Osteocyte (in vitro differentiated cells): ENCODE results near the gene MYOF. TPM values are rescaled to one million over a fixed set of nuclear protein-coding genes. Genes with fewer than 3 reads are reported as not detected.

Experiments used
- DNase-seq: peaks from one replicate; pipeline ENCODE4 v3.0.0; 2021; ENCODE audit warnings: mixed read lengths; ENCODE audit not compliant: unreplicated experiment; ENCODE audit errors: extremely low spot score
- H3K27ac Mint-ChIP-seq: one replicate; pipeline ENCODE4 v1.8.0; 2021; ENCODE audit warnings: mild to moderate bottlenecking, mixed read lengths; ENCODE audit not compliant: unreplicated experiment
- H3K27me3 Mint-ChIP-seq: one replicate; pipeline ENCODE4 v1.8.0; 2021; ENCODE audit warnings: mixed read lengths; ENCODE audit not compliant: unreplicated experiment
- H3K36me3 Mint-ChIP-seq: one replicate; pipeline ENCODE4 v1.8.0; 2021; ENCODE audit warnings: mixed read lengths; ENCODE audit not compliant: unreplicated experiment
- H3K4me1 Mint-ChIP-seq: one replicate; pipeline ENCODE4 v1.8.0; 2021; ENCODE audit warnings: mixed read lengths; ENCODE audit not compliant: unreplicated experiment
- H3K4me3 Mint-ChIP-seq: one replicate; pipeline ENCODE4 v1.8.0; 2021; ENCODE audit warnings: mild to moderate bottlenecking, moderate library complexity, mixed read lengths; ENCODE audit not compliant: unreplicated experiment
- H3K9me3 Mint-ChIP-seq: one replicate; pipeline ENCODE4 v1.8.0; 2021; ENCODE audit warnings: mixed read lengths; ENCODE audit not compliant: unreplicated experiment
- total RNA-seq: library from RNA; stranded (reverse); gene quantifications from 2 replicates; pipeline ENCODE4 v1.2.1, GENCODE V29; 2021
- TF ChIP-seq, protein P1 (sequence below): fragments of 200-600 bp; sonication (generic); IDR thresholded peaks from 2 replicates; pipeline ENCODE4 v1.5.0; 2021; ENCODE audit warnings: antibody characterized with exemption, mild to moderate bottlenecking, moderate library complexity

Gene MYOF
- total RNA-seq, 1 donor from 2014 or later, result 470 TPM

DNA sequence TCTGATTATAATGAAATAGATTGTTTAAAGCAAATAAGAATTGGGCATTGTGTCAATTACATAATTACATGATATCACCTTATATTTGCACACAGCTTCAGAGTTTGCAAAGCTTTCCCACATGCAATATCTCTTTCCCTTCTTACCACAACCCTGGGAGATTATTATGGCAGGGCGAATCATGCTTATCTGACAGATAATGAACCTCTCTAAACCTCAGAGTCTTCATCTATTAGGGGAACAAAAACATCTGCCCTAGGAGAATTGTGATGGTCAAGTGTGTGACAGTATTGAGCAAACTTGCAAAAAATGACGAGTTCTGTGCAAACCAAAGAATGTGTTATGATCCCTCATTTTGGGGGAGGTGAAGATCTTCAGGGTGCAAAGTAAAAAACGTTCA is 90.0 kb downstream of the MYOF start:
- Mint-ChIP-seq H3K27ac (no peak overlapping the region), H3K4me1 (peaks cover 50% of the 10 kb centered on the region), H3K4me3 (no peak overlapping the region), H3K36me3 (peaks cover 70% of the 10 kb centered on the region), H3K27me3 (no peaks in the 10 kb centered on the region), H3K9me3 (no peaks in the 10 kb centered on the region)
- DNase-seq, result no peak
- TF ChIP-seq, protein P1, sequence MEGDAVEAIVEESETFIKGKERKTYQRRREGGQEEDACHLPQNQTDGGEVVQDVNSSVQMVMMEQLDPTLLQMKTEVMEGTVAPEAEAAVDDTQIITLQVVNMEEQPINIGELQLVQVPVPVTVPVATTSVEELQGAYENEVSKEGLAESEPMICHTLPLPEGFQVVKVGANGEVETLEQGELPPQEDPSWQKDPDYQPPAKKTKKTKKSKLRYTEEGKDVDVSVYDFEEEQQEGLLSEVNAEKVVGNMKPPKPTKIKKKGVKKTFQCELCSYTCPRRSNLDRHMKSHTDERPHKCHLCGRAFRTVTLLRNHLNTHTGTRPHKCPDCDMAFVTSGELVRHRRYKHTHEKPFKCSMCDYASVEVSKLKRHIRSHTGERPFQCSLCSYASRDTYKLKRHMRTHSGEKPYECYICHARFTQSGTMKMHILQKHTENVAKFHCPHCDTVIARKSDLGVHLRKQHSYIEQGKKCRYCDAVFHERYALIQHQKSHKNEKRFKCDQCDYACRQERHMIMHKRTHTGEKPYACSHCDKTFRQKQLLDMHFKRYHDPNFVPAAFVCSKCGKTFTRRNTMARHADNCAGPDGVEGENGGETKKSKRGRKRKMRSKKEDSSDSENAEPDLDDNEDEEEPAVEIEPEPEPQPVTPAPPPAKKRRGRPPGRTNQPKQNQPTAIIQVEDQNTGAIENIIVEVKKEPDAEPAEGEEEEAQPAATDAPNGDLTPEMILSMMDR, result no peak

GRCh38 chr10:93390306-93391090 is 91.6 kb downstream of the MYOF start:
- Mint-ChIP-seq H3K9me3 (no peaks in the 10 kb centered on the region), H3K36me3 (peaks cover 76% of the 10 kb centered on the region), H3K27me3 (no peaks in the 10 kb centered on the region), H3K4me1 (peaks cover 54% of the 10 kb centered on the region), H3K4me3 (no peak overlapping the region), H3K27ac (peak overlapping the region; percentile 76)
- TF ChIP-seq, protein P1, result no peak
- no peak for DNase-seq

DNA sequence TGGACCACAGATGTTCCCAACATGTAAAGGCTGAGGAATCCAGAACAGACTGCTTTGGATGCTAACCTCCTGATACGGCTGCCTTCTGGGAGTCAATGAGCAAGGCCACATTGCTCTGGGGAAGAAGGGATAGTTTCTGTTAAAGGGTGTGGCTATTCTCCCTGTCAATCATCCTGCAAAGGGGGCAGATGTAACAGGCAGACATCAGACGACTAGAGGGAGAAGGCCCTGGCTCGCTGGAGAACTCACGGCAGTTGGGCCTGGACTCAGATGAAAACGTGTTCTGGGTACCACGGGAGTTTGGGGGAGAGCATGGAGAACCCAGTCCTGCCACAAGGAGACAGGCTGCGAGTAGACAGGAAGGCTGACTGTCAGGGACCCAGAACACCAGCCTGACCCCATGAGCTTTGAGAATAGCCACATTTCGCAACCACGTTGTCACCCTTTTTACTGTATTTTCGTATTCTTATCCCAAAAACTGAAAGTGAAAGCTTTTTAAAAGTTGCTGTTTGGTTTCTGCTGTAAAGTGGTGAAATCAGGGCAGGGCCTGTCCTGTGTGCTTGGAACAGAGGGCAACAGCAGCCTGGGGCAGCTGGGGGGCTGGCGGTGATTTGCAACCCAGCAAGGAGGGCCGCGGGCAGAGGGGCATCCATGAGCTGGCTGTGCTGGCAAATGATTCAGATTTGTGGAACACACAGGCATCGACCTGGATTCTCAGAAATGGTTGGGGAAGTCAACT is 95.3 kb downstream of the MYOF start:
- no peaks in the 10 kb centered on the region for H3K9me3 Mint-ChIP-seq
- TF ChIP-seq, protein P1, result no peak
- H3K36me3 Mint-ChIP-seq, result peaks cover 68% of the 10 kb centered on the region
- DNase-seq, result no peak
- H3K4me3 Mint-ChIP-seq, result no peak overlapping the region
- peaks cover 67% of the 10 kb centered on the region for H3K4me1 Mint-ChIP-seq
- H3K27ac Mint-ChIP-seq, result peak overlapping the region; percentile 93
- H3K27me3 Mint-ChIP-seq, result no peaks in the 10 kb centered on the region

GRCh38 chr10:93385345-93385744 is 96.8 kb downstream of the MYOF start:
- peaks cover 67% of the 10 kb centered on the region for H3K36me3 Mint-ChIP-seq
- DNase-seq, result no peak
- peak overlapping the region; percentile 94 for H3K27ac Mint-ChIP-seq
- H3K4me1 Mint-ChIP-seq, result peaks cover 67% of the 10 kb centered on the region
- no peak overlapping the region for H3K4me3 Mint-ChIP-seq
- H3K27me3 Mint-ChIP-seq, result no peaks in the 10 kb centered on the region
- no peaks in the 10 kb centered on the region for H3K9me3 Mint-ChIP-seq
- TF ChIP-seq, protein P1, result no peak

DNA sequence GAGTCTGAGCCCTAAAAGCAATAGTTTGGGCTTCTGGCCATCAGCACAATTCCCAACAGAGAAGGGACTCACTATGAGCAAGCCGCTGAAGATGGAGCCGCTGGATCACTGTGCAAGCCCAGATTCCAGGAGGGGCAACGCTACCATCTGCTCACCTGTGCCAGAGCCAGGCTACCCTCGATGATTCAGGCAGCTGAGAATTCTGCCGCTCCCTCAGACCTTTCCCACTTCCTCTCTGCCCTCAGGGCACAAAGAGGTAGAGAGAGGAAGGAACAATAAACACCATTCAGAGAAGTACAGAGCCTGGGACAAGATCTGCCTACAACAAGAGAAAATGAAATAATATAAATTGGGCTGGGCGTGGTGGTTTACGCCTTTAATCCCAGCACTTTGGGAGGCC is 98.1 kb downstream of the MYOF start:
- Mint-ChIP-seq H3K36me3 (peaks cover 69% of the 10 kb centered on the region), H3K9me3 (no peaks in the 10 kb centered on the region), H3K4me3 (no peak overlapping the region), H3K4me1 (peaks cover 79% of the 10 kb centered on the region), H3K27ac (peak overlapping the region; percentile 94), H3K27me3 (no peaks in the 10 kb centered on the region)
- no peak for DNase-seq
- TF ChIP-seq, protein P1, result no peak
